ENCODE results near the gene MANEA. TPM values are rescaled to one million over a fixed set of nuclear protein-coding genes. Genes with fewer than 3 reads are reported as not detected.

Gene MANEA
- total and polyA plus RNA-seq, 10 of the 15 experiments (the other 5 are each of a cell fraction or from before 2014, with no cell fraction given), result 5.8 to 19.5 (median 12.5) TPM

DNA sequence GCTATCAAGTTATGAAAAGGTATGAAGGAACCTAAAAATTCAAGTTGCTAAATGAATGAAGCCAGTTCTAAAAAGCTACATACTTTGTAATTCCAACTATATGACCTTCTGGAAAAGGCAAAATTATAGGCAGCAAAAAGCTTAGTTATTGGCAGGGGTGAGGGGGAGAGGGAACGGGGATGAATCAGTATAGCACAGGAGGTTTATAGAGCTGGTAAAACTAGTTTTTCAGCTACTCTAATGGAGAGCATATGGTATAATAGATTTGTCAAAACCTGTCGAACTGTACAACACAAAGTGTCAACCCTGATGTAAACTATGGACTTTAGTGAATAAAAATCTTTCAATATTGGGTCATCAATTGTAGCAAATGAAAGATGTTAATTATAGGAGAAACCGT, 18.7 kb downstream of the MANEA start (continued):
- TF ChIP-seq, protein P1, sequence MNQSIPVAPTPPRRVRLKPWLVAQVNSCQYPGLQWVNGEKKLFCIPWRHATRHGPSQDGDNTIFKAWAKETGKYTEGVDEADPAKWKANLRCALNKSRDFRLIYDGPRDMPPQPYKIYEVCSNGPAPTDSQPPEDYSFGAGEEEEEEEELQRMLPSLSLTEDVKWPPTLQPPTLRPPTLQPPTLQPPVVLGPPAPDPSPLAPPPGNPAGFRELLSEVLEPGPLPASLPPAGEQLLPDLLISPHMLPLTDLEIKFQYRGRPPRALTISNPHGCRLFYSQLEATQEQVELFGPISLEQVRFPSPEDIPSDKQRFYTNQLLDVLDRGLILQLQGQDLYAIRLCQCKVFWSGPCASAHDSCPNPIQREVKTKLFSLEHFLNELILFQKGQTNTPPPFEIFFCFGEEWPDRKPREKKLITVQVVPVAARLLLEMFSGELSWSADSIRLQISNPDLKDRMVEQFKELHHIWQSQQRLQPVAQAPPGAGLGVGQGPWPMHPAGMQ (IDR thresholded peaks at IDR 0.05; ENCODE audit: borderline replicate concordance), result no peak
- TF ChIP-seq YBX1 (IDR thresholded peaks at IDR 0.05), result no peak

DNA sequence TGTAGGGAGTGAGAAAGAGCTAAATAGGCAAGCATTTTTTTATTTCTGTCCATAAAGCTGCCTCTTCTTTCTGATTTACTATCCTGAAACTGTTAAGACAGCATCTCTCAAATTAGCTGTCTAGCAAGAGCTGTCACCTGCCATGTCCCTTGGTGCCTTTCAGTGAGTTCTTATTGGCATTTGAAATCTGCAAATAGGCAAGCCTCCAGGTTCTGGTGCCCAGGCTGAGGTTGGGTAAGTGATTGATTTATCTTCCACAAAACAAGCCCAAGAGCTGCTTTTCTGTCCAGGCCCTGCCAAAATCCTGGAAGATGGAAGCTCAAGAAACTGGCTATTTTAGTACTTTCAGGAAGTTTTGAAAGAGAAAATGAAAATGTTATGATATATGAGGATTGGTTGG, 22.4 kb downstream of the MANEA start:
- Histone ChIP-seq H4K20me1 (ENCODE audit: control insufficient read depth, insufficient read depth) (no peaks in the 10 kb centered on the region), H3K27me3 (replicated peaks in 1 of 2; ENCODE audit: control insufficient read depth in 2 of 2, insufficient read depth in 2 of 2, low read length in 1 of 2) (no peaks in the 10 kb centered on the region), H3K36me3 (ENCODE audit: control insufficient read depth in 2 of 2, insufficient read depth in 2 of 2, low read length in 1 of 2) (no peaks in the 10 kb centered on the region; a peak in 1 of 4 replicates), H3K4me1 (ENCODE audit: control insufficient read depth, insufficient read depth, low read length) (no peaks in the 10 kb centered on the region), H3K79me2 (ENCODE audit: control insufficient read depth, insufficient read depth, low read length) (no peaks in the 10 kb centered on the region), H3K9ac (ENCODE audit: control insufficient read depth, insufficient read depth, low read length) (no peak overlapping the region), H3K9me3 (replicated peaks; ENCODE audit: control insufficient read depth, insufficient read depth, low read length) (no peaks in the 10 kb centered on the region), H3K4me2 (ENCODE audit: control insufficient read depth, insufficient read depth) (no peak overlapping the region), H2AFZ (ENCODE audit: control insufficient read depth, low read depth, low read length) (no peak overlapping the region), H3K4me3 (no peak overlapping the region), H3K27ac (ENCODE audit: control insufficient read depth, insufficient read depth) (no peak overlapping the region)
- ChIA-PET CTCF (no interaction called here), POLR2A (interaction anchor here (0.8 kb wide), 1 partner anchor 28 kb away, joined by 3 read pairs; no protein-coding TSS in a partner anchor), RAD21 (ENCODE audit: unreplicated experiment) (no interaction called here), SMC1A (ENCODE audit: uncharacterized antibody, unreplicated experiment) (interaction anchor here (0.5 to 1.5 kb wide), 5 partner anchors 10 to 167 kb away, joined by 3 to 4 read pairs (median 4); no protein-coding TSS in a partner anchor)
- no TSS peak for BruUV-seq (replicated peaks)
- FAIRE-seq (no peak), ATAC-seq (peak; percentile 45; the same call in 2 of the 3 replicates), DNase-seq (ENCODE audit: low read depth, low spot score) (no peak)
- in situ Hi-C loops (cut with MboI), result no loop called here
- intact Hi-C loops (cut with micrococcal nuclease; ENCODE audit: unreplicated experiment), result no loop called here
- TF ChIP-seq ZZZ3 (IDR thresholded peaks at IDR 0.05; ENCODE audit: control insufficient read depth, insufficient read length, low read depth) (no peak), NR2C2 (IDR thresholded peaks at IDR 0.05; ENCODE audit: borderline replicate concordance, control insufficient read depth, insufficient read length, low read depth) (no peak), SREBF1 (IDR thresholded peaks at IDR 0.05; ENCODE audit: low read length) (no peak), STAT3 (IDR thresholded peaks at IDR 0.05; ENCODE audit: low read depth, low read length) (no peak), WRNIP1 (IDR thresholded peaks at IDR 0.05; ENCODE audit: borderline replicate concordance, low read depth, low read length) (no peak), MYC (IDR thresholded peaks at IDR 0.05; ENCODE audit: insufficient read depth, insufficient read length, insufficient replicate concordance, low read length, severe bottlenecking) (no peak), FOS (IDR thresholded peaks at IDR 0.05; ENCODE audit: borderline replicate concordance, extremely low read depth, insufficient read length) (no peak), DPF2 (IDR thresholded peaks at IDR 0.05) (no peak)
- TF ChIP-seq, protein P2, sequence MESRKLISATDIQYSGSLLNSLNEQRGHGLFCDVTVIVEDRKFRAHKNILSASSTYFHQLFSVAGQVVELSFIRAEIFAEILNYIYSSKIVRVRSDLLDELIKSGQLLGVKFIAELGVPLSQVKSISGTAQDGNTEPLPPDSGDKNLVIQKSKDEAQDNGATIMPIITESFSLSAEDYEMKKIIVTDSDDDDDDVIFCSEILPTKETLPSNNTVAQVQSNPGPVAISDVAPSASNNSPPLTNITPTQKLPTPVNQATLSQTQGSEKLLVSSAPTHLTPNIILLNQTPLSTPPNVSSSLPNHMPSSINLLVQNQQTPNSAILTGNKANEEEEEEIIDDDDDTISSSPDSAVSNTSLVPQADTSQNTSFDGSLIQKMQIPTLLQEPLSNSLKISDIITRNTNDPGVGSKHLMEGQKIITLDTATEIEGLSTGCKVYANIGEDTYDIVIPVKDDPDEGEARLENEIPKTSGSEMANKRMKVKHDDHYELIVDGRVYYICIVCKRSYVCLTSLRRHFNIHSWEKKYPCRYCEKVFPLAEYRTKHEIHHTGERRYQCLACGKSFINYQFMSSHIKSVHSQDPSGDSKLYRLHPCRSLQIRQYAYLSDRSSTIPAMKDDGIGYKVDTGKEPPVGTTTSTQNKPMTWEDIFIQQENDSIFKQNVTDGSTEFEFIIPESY (IDR thresholded peaks at IDR 0.05), result no peak
